Measurements from ENCODE around the gene ACER3.

- no peak for TF ChIP-seq CTCF (IDR thresholded peaks at IDR 0.05)
- no peak for TF ChIP-seq POLR2AphosphoS5 (IDR thresholded peaks at IDR 0.05)
- TF ChIP-seq EP300 (IDR thresholded peaks at IDR 0.05): no peak
- TF ChIP-seq POLR2A (IDR thresholded peaks at IDR 0.05): no peak
Observed at GRCh38 chr11:76902121-76903014, 41.6 kb downstream of the ACER3 start.
